DMS 273 treated with DMSO at 0.1 percent for 48 hours (cell line): ENCODE results near the gene SERPIND1.
A peak's percentile ranks its signal among the peaks of the same experiment; 100 is the strongest.
"Not testable (repeated sequence)": the region's sequence is repeated elsewhere in the genome, so short reads cannot be mapped to it uniquely, and the experiment has no call there.

ENCODE experiments used
- DNase-seq: peaks from one replicate; lab custom pipeline; 2025; lab: John Stamatoyannopoulos, UW

The SERPIND1 gene

DNA sequence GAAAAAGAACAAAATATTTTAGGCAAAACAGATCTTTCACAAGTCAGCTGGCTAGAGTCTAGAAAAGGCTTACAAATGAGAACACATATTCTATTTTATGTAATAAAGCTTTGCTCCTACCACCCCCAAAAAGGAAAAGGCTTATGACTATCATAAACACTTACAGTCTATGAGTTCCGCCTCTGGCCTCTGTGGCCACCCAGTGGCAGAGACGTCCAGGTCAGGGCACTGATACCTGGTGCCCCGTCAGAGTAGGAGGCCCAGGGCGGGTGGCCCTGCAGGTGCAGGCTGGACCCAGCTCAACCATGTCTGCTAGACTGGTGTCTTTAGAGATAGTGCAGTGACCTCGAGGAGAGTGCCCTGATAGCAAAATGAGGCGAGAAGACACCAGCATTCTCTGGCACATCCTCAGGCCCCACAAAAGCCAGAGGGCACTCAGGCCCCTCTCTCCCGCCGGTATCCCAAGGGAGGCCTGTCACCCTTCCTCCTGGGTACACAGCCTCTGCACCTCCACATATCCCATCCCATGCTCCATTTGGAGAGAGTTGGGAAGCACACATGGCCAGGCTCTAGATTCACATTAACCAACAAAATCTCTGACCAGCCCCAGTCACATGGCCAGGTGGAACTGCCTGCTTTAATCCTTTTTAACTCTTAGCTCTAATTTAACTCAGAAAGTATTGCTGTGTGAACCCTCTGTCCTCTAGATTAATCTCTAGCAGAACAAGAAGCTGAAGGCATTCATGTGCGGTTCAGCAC is 27.3 kb upstream of the SERPIND1 start:
- DNase-seq = no peak

DNA sequence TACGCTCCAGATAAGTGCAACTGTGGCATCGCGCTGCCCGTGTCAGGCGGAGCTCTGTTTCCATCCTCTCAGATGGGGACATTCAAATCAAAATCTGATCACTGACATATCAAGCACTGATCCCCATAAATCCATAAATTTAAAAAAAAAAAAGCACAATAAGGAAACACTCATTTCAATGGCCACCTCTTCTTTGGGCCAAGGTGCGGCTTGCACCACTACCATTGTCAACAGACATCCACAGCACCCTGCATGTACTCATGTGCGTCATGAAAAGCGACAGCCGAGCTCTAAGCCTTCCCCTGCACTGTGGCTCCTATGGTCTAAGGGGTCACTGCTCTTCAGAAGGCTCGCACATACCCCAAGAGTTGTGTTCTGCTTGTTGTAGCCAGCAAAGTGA is 26.7 kb upstream of the SERPIND1 start:
- no peak for DNase-seq

DNA sequence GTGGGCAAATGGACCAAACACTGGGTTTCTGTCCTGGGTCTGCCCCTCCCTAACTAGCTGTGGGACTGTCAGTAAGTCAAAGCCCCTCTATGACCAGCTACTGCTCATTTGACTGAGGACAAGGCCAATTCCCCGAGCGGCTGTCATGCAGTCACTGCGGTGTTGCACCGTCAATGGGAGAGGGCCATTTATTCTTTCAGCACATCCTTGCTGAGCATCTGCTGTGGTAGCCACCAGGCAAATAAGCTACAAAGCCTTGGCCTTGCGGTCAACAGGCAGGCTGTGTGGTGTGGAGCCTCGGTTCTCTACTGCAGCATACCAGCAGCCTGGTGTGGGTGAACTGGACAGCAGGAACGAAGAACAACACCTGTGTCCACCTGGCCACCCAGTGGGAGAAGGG is 25.8 kb upstream of the SERPIND1 start:
- DNase-seq = no peak

DNA sequence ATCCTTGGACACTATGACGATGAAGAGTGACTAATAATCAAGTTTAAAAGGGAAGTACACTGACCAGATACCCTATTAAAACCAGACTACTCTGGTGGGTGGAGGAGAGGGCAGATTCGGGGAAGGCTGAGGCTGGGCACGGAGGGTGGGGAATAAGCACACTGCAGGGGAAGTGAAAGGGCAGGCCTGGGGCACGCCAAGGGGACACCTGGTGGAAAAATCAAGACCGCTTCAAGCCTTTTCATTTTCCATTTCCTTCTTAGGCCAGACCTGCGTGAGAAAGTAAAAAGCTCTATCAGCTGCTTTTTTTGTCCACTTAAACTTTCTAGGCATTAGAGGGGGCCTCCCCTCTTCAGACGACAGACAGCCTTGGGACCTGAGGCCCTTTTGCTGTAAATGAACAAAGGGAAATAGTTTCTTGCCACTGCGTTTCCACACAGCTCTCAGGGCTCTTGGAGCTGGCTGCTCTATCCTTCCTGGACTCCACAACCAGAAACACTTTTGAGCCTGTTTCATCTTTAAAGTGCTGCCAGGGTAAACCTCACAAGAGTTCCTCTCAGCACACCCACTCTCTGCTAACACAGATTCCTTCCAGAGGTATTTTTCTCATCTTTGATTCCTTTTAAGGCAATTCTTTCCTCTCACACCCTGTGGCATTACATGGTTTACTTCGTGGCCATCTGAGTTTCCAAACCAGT is 25.0 kb upstream of the SERPIND1 start:
- no peak for DNase-seq

DNA sequence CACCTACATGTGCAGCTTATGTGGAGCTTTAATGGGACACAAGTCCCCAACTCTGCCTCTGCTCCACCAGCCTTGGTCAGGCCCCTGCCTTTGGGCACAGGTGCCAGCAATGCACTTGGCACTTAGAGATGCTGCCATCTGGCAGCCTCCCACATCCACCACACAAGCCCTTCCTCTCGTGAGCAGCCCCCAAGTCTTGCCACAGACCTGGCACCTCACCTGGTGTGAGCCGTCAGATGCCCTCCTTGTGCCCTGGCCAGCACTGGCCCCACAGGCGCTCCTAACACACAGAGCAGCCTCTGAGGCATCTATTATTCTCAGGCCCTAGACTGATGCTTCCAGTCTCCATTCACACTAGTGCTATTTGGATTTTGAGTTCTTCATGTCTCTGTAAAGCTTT is 24.5 kb upstream of the SERPIND1 start:
- no peak for DNase-seq

DNA sequence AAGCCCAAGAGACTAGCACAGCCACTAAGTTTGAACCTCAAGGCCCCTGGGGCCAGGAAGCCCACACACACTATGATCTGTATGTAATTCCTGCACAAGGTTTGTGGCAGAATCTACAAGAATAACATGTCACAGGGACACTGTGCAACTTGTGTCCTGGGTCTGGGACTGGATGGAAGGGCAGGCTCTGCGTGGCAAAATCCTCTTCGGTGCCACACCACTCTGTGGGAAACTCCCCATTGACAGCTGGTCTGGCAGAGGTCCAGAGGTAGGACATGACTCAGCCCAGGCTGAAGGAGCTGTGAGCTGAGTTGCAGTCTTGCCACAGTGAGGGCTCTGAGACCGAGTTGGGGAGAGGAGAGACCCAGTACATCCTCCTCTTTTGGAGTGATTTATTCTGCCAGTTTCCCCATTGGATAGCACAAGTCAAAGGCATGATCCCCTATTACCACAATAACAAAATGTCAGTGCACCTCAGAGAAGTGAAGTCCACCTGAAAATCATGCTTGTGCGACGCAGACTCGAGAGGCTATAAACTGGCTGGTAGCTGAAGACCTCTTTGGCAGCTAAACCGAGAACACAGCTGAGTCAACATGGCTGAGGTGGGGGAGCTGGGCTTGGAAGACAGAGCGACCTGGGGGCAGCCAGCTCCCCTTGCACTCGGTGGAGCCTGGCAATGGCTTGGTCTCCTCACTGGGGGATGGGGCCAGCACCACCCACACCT is 23.3 kb upstream of the SERPIND1 start:
- DNase-seq = peak; percentile 4

DNA sequence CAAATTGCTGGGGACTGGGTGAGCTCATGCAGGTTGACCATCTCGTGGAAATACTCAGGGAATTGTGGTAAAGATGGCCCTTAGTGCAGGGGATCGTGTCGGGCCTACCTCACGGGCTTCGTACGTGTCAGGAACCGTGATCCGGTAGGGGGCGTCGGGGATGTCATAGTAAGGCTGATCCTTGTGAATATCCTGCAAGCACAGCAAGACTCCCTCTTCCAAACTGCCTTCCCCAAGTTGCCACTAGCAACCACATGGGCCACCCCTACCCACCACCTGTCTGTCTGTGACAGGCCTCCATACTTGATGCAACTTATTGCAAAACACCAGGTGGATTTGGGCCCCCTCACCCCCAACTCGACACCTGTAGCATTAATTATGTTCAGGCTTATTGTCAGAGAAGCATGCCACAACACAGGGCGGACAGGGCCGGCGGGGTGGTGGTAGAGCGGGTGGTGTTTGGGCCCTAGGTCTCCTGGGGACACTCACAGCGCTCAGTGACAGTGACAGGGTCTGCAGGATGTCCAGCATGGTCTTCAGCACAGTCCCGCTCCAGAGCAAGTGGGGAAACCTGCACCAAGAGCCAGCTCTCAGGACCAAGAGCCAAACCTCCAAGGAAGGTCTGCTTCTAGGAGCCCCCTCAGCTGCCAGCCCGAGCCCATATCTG is 22.6 kb upstream of the SERPIND1 start:
- DNase-seq = no peak

DNA sequence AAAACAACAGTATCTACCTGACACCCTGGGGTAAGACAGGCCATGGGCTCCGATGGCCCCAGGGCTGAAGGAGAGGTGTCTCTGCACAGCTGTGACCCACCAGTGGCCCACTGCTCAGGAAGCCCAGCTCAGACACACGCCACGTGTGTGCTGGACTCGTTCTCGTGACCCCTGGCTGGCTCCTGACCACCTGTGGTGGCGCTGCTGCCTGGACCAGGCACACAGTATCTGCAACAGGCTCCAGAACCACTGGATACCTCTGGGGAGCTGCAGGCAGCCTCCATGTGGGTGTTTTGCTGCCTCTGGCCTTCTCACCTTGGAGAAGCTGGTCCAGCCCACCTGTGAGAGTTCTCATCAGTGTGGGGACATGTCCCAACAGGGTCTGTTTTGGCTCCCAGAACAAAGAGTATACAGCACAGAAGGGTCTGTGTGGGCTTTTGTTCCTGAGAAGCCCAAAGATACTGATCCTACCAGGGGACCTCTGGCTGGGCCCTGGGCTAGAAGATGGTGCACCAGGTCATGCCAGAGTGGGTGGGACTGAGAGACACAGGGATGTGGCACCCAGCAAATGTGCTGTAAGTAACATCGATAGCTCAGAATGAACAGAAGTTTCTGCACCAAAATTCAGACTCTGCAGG is 21.7 kb upstream of the SERPIND1 start:
- DNase-seq = no peak

DNA sequence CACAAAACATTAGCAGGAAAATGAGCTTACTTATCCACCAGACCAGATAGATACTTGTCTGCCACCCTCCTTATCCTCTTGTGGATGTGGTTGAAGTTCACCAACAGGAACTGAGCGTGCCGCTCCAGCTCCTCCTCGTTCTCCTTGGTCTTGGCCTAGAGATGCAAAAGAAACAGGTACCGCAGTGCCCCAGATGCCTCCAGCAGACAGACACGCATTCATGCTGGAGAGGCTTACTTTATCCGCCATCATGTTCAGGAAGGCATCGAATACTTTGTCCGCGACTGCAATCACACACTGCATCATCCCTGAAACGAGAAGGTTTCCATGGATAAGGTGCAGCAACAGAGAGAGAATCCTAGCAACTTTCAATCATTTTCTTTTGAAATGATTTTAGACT is 21.0 kb upstream of the SERPIND1 start:
- DNase-seq = no peak

DNA sequence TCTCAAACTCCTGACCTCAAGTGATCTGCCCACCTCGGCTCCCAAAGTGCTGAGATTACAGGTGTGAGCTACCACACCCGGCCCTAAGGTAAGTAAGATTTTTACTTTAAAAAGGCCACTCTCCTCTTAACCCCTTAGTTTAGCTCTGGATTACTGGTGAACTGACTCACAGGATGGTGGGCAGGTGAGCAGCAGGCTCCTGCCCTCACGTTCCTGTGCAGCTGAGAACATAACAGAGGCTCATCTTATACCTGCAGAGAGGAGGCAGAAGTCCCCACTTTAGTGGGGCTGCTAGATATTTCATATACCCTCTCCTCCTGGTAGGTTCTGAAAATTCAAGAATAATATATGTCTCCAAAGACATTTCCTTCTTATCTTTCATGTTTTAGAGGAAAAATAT is 17.1 kb upstream of the SERPIND1 start:
- DNase-seq = no peak

DNA sequence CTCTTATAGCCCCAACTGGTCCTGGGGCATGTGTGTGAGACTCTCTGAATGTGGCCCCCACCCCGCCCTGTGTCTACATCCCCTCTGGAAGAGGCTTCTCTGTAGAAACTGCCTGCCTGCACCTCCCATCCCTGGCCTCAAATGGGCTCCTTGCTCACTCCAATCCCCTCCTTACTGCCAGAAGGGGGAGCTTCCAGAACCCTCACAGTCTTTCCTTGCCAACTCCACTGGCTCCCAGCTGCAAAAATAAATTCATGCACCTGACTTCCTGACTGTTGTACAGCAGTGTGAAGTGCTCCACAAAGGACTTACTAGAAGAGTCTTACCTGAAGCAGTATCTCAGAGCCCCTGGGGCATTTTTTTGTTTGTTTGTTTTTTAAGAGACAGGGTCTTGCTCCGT is 15.2 kb upstream of the SERPIND1 start:
- DNase-seq = no peak

DNA sequence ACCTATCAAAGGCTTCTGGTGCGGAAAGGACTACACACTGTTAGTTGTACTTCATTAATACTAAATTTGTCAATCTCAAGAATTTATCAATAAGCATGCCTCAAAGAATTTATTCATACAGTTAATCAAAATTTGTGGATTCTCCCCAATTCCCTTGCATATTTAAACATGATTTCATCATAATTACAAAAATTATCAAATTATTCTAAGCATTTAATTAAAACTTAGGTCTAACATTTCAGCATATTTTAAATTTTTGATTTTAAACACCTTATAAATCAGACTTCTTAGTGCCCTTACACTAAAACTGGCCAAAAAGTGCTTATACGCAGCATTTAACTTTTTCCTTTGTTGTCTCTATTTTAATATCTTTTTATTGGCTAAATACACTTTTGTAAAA is 13.8 kb upstream of the SERPIND1 start:
- DNase-seq = no peak

DNA sequence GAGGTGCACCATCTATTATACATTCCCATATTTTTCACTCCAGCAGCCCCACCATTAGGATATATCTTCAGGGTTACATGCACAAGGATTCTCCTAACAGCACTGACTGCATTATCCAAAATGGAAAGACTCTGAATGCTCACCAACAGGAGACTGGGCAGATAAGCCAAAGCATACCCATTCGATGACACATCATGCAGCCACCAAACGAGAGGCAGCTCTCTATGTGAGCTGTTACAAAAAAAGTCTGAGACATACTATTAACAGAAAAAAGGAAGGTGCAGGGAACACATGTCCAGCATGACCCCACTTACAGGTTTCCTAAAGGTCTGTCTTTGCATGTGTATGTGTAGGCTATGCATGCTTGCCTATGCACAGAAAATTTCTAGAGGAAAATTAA is 12.4 kb upstream of the SERPIND1 start:
- DNase-seq = no peak

DNA sequence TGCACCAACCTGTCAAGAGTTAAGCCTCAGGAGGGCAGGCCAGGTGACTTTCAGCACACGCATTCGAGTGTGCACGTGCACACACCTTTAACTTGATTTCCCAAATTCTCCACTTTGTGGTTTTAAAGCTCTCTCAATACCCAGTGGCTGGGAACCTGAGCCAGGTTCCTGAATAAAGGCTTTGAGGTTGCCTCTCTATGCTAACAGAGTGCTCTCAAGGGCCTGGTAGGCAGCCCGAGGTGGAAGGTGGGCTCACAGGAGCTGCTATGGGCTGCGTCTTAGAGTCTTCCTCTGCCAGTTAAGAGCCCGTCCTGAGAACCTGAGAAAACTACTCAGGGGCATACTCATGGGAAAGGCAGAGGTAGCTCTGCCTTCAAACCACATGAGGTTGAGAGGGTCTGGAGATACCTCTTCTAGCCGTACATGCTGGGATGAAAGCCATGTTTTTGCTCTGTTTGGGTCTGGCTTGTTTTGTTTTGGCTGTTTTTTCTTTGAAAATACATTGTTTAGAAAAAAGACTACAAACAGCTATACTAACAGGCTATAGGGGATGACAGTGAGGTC is 11.6 kb upstream of the SERPIND1 start:
- no peak for DNase-seq

DNA sequence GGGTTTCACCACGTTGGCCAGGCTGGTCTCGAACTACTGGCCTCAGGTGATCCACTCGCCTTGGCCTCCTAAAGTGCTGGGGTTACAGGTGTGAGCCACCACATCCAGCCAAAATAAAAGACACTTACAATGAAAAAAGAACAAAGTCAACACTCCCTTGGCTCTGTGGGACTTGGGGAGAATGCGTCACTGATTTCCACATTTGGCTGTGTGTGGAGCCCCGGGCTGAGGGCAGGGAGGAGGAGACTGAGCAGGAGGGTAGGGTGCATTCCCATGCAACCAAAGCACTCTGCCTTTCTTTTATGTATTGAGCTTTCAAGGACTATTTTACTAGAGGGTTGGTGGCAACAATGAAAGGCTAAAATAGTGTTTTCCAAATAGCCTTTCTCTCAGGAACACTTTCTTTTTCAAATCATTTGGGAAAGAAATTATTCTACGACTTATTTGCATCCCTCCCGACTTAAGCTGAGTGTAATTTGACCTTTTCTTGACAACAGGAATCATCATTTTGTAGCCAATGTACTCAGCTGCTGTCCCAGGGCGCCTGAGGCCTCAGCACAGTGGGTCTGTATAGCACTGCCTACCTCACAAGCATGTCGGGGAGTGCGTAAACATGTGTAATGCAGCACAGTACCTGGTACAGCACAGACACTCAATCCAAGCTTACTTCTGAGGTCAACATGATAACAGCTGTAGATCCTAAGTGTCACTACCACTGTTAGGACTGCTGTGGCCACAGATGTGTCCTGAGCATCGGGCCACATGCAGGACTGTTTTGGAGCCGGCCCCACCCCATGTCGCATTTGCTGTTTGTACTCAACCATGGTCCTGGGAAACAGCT is 10.1 kb upstream of the SERPIND1 start:
- DNase-seq = no peak

DNA sequence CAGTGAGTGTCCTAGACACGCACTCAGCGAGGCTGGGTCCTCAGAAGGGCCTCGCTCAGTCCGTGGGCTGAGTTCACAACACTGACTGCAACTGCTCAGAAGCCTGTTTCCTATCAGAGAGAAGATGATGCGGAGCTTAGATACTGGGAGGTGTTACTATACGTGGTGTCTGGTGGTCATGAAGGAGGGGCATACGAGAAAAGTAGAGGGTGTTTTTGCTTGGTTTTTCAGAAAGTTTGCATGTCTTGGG is 9.5 kb upstream of the SERPIND1 start:
- no peak for DNase-seq

DNA sequence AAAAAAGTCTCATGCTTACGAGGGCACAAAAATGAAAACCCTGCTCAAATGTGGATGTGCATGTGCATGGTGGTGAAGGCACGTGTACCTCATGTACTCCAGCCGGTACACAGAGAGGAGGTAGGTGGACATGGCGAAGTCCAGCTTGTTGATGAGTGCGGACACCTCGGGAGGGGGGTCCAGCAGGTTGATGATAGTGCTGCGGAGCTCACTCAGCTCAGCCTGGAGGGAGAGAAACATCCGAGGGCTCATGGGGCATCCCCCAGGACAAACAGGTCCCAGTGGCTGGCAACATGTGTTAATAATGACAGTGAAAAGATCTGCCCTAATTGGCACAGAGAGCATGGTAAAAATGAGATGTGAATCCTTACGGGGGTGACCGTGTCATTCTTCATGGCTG is 9.2 kb upstream of the SERPIND1 start:
- DNase-seq = no peak

DNA sequence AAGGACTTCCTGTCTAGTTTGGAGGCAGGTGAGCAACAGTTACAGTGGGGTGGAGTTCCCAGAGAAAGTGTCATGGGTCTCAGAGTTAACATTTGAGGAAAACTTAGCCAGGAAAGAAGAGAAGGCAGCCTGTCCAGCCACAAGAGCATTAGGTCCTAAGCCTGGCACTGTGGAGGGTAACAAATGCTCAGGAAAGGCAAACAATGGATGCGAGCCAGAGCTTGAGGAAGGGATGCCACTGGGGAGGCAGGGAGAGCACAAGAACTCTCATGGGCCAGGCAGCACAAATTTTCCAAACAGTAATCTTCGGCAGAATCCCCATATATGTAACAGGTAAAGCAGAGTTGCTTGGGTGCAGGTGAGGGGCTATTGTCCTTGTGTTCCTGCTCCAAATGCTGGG is 8.0 kb upstream of the SERPIND1 start:
- no peak for DNase-seq

DNA sequence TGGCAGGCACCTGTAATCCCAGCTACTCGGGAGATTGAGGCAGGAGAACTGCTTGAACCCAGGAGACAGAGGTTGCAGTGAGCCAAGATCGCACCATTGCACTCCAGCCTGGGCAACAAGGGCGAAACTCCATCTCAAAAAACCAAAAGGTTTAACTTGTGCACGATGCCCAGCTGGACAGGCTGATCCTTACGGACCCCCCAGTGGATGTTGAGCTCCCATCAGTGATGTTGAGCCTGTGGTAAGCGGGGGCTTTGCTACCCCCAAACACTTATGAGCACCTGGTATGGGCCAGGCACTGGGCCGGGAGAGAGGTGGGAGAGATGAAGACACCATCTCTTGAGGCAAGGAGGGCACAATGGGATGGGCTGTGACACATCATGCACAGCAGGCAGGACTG is 7.4 kb upstream of the SERPIND1 start:
- DNase-seq = no peak

DNA sequence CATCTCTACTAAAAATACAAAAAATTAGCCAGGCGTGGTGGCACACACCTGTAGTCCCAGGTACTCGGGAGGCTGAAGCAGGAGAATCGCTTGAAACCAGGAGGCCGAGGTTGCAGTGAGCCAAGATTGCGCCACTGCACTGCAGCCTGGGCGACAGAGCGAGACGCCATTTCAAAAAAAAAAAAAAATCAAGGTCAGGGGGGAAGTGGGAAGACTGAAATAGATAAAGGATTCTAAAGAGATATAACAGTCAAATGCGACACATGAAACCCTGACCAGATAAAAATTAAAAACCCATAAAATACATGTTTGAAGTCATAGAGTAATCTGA is 4.5 kb upstream of the SERPIND1 start:
- not testable (repeated sequence) for DNase-seq

DNA sequence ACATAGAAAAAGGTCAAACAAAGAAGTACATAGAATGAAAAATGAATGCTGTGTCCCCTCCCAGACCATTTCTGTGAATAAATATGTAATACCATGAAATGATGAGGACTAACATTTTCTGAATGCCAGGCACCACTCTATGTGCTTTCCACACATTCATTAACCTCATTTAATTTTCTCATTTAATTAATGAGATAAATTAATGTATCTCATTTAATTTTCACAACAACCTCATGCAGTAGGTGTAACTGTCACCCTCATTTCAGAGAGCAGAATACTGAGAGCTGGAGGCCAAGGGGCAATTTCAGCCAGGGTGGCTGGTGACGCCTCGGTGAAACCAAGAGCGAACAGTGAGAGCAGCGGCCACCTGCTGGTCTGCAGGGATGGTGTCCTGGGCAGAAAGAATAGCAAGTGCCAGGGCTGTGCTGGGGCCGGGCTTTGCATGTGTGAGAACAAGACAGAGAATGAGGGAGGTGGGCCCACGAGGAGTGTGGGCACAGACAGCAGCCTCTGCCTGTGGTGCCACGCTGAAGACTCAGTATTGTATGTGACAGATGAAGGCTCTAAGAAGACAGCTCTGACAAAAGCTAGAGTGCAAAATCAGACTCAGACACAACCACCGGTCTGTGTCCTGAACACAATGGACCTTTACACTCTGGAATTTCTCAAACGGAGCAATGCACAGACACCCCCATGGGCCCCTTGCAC is 1.8 kb upstream of the SERPIND1 start:
- DNase-seq = no peak
